Stomach (tissue), 4 donors: ENCODE measurements around the gene PCP2.
A peak's percentile ranks its signal among the peaks of the same experiment; 100 is the strongest.

Experiments used
- CTCF ChIP-seq, 7 experiments: fragments of 450-650 bp in 4 of 7; fragments of 200-600 bp in 3 of 7; sonication (generic) in 3 of 7; IDR thresholded peaks; one replicate each; pipeline ENCODE4 v1.5.1; 2016 to 2019; ENCODE audit warnings: antibody characterized with exemption in 7 of 7, control low read depth in 2 of 7, mild to moderate bottlenecking in 1 of 7
- POLR2A ChIP-seq, 4 donors: fragments of 450-650 bp; IDR thresholded peaks; one replicate each; pipeline ENCODE4 v1.6.1; 2016; ENCODE audit warnings: antibody characterized with exemption in 4 of 4, control low read depth in 2 of 4, mild to moderate bottlenecking in 1 of 4, moderate library complexity in 1 of 4
- POLR2AphosphoS5 ChIP-seq, 3 donors: sonication (generic); formaldehyde crosslinking; IDR thresholded peaks; one replicate each; pipeline ENCODE4 v1.6.1; 2016; ENCODE audit warnings: antibody characterized with exemption in 3 of 3

GRCh38 chr19:7629347-7630054, 4.0 kb downstream of the PCP2 start, which contains the start of the genes PET100 and XAB2:
- peak; percentile 44 to 89 (median 49) for TF ChIP-seq POLR2AphosphoS5 (IDR thresholded peaks at IDR 0.05)
- TF ChIP-seq CTCF (IDR thresholded peaks at IDR 0.05) = peak in 1 of 7 experiments; percentile 11
- TF ChIP-seq POLR2A (IDR thresholded peaks at IDR 0.05) = peak in 1 of 4 donors; percentile 8
